ENCODE data around the gene CAMKV.

- no peak for TF ChIP-seq CTCF (IDR thresholded peaks at IDR 0.05; ENCODE audit: insufficient read depth, low read depth, low read length)
- TF ChIP-seq EZH2 (IDR thresholded peaks at IDR 0.05; ENCODE audit: insufficient read depth, low read length), result no peak
Measured at GRCh38 chr3:49900491-49901153, 30.9 kb upstream of the CAMKV start.

Measured in astrocyte (in vitro differentiated cells and primary cell).